HCT116 (cell line): Measurements from ENCODE around the gene DOCK3. TPM values are rescaled to one million over a fixed set of nuclear protein-coding genes. Genes with fewer than 3 reads are reported as not detected.

ENCODE experiments used
- ATAC-seq: fragments of 200-7000 bp; cut with Tn5 transposase; 2 replicates; pipeline ENCODE4 v1.9.1; 2020; ENCODE audit warnings: mild to moderate bottlenecking, moderate library complexity
- BruUV-seq: library from RNA; stranded (reverse); fragments of 400-500 nt; replicated peaks from 2 replicates; lab custom pipeline; 2021; lab: Mats Ljungman, UMichigan
- CTCF ChIA-PET: fragments of 300-600 bp; sonication (Branson Sonifier 250); formaldehyde crosslinking; loops from one replicate; lab custom pipeline; 2021; ENCODE audit warnings: antibody characterized with exemption; lab: Charles Lee
- POLR2A ChIA-PET: fragments of 300-600, 350-600 bp; sonication (Branson Sonifier 250); formaldehyde crosslinking; loops from one replicate; lab custom pipeline; 2021; ENCODE audit warnings: antibody characterized with exemption; lab: Charles Lee
- RAD21 ChIA-PET, 2 experiments: fragments of 300-600 bp; sonication (Branson Sonifier 250); formaldehyde crosslinking; loops; one replicate each; lab custom pipeline; 2023; ENCODE audit warnings: low total read pairs in 2 of 2; ENCODE audit not compliant: uncharacterized antibody in 2 of 2, unreplicated experiment in 2 of 2, low non-redundant PET in 1 of 2; lab: Charles Lee
- DNase-seq: peaks from one replicate; pipeline ENCODE4 v3.0.0-alpha.2; 2010; ENCODE audit warnings: low read depth, low spot score
- H2AFZ ChIP-seq: fragments of 200-600 bp; shearing (Covaris generic), sonication (generic); 2 replicates; pipeline ENCODE4 v1.6.1; 2017; ENCODE audit warnings: low read depth, mixed run types, mixed read lengths, antibody characterized with exemption, low read length; ENCODE audit not compliant: poor library complexity, severe bottlenecking
- H3K27ac ChIP-seq: 2 replicates; pipeline ENCODE4 v1.5.1; 2012; ENCODE audit warnings: low read depth, low read length
- H3K27me3 ChIP-seq: fragments of 200-600 bp; sonication (generic); 2 replicates; pipeline ENCODE4 v1.6.1; 2016; ENCODE audit warnings: mixed run types, low read length, mixed read lengths; ENCODE audit not compliant: insufficient read depth
- H3K36me3 ChIP-seq, 2 experiments: fragments of 200-500 bp in 1 of 2; fragments of 200-600 bp in 1 of 2; sonication (Bioruptor generic) in 1 of 2; sonication (generic) in 1 of 2; 2 replicates each; pipeline versions ENCODE4 v1.5.1 to v1.6.1; 2014 to 2016; ENCODE audit warnings: low read length in 2 of 2, inconsistent platforms in 1 of 2, mixed read lengths in 1 of 2, mixed run types in 1 of 2; ENCODE audit not compliant: insufficient read depth in 2 of 2, control insufficient read depth in 1 of 2
- H3K4me1 ChIP-seq, 2 experiments: fragments of 200-600 bp in 1 of 2; sonication (generic) in 1 of 2; 2 replicates each; pipeline versions ENCODE4 v1.5.1 to v1.6.1; 2012 to 2017; ENCODE audit warnings: low read length in 2 of 2, inconsistent platforms in 1 of 2, mild to moderate bottlenecking in 1 of 2, mixed read lengths in 1 of 2, mixed run types in 1 of 2, moderate library complexity in 1 of 2; ENCODE audit not compliant: insufficient read depth in 2 of 2, control insufficient read depth in 1 of 2
- H3K4me2 ChIP-seq: fragments of 200-600 bp; sonication (generic); 2 replicates; pipeline ENCODE4 v1.6.1; 2017; ENCODE audit warnings: mixed run types, low read length, mixed read lengths
- H3K4me3 ChIP-seq, 2 experiments: fragments of 200-600 bp in 1 of 2; sonication (generic) in 1 of 2; replicated peaks in 1 of 2; 2 replicates each; pipeline ENCODE4 v1.5.1; 2011 to 2016; ENCODE audit warnings: low read length in 2 of 2, control low read depth in 1 of 2, low read depth in 1 of 2, mild to moderate bottlenecking in 1 of 2, mixed read lengths in 1 of 2, mixed run types in 1 of 2
- H3K79me2 ChIP-seq: fragments of 200-600 bp; sonication (generic); 2 replicates; pipeline ENCODE4 v1.6.1; 2017; ENCODE audit warnings: mild to moderate bottlenecking, mixed run types, low read length, moderate library complexity, mixed read lengths; ENCODE audit not compliant: insufficient read depth
- H3K9ac ChIP-seq: fragments of 200-600 bp; sonication (generic); 2 replicates; pipeline ENCODE4 v1.6.1; 2016; ENCODE audit warnings: low read length, mixed read lengths
- H3K9me2 ChIP-seq: fragments of 200-600 bp; sonication (generic), shearing (Covaris generic); 2 replicates; pipeline ENCODE4 v1.6.1; 2017; ENCODE audit warnings: mixed run types, mild to moderate bottlenecking, moderate library complexity; ENCODE audit not compliant: insufficient read depth
- H3K9me3 ChIP-seq, 2 experiments: fragments of 200-500 bp in 1 of 2; fragments of 200-600 bp in 1 of 2; sonication (Bioruptor generic) in 1 of 2; sonication (generic) in 1 of 2; 2 replicates each; pipeline ENCODE4 v1.6.1; 2014 to 2017; ENCODE audit warnings: low read length in 2 of 2, mixed read lengths in 2 of 2, inconsistent platforms in 1 of 2, low read depth in 1 of 2, mild to moderate bottlenecking in 1 of 2, mixed run types in 1 of 2, moderate library complexity in 1 of 2; ENCODE audit not compliant: control insufficient read depth in 1 of 2, insufficient read depth in 1 of 2
- H4K20me1 ChIP-seq: fragments of 200-600 bp; sonication (generic), shearing (Covaris generic); 2 replicates; pipeline ENCODE4 v1.6.1; 2017; ENCODE audit warnings: mixed run types, mild to moderate bottlenecking, moderate library complexity; ENCODE audit not compliant: insufficient read depth
- CBX3 ChIP-seq: IDR thresholded peaks from 2 replicates; pipeline ENCODE4 v1.6.1; 2012; ENCODE audit warnings: low read depth
- CEBPB ChIP-seq: IDR thresholded peaks from 2 replicates; pipeline ENCODE4 v1.6.1; 2012; ENCODE audit warnings: low read depth
- ELF1 ChIP-seq: IDR thresholded peaks from 2 replicates; pipeline ENCODE4 v1.6.1; 2012; ENCODE audit warnings: low read depth, borderline replicate concordance
- JUND ChIP-seq: IDR thresholded peaks from 2 replicates; pipeline ENCODE4 v1.6.1; 2012
- MAX ChIP-seq: IDR thresholded peaks from 2 replicates; pipeline ENCODE4 v1.6.1; 2012
- POLR2A ChIP-seq: IDR thresholded peaks from 2 replicates; pipeline ENCODE4 v1.7.0; 2011; ENCODE audit warnings: borderline replicate concordance; ENCODE audit not compliant: insufficient read depth, insufficient read length; ENCODE audit errors: extremely low read depth
- SP1 ChIP-seq: IDR thresholded peaks from 2 replicates; pipeline ENCODE4 v1.6.1; 2012; ENCODE audit warnings: low read depth
- TCF7L2 ChIP-seq: IDR thresholded peaks from 2 replicates; pipeline ENCODE4 v1.7.0; 2011; ENCODE audit warnings: borderline replicate concordance, inconsistent platforms; ENCODE audit not compliant: insufficient read depth, insufficient read length; ENCODE audit errors: extremely low read depth
- ZNF274 ChIP-seq: fragments of 200-500 bp; sonication (Bioruptor generic); IDR thresholded peaks from 2 replicates; pipeline ENCODE4 v1.6.1; 2014; ENCODE audit warnings: mild to moderate bottlenecking, low read depth, low read length, inconsistent platforms
- intact Hi-C: fragments of 100-400 bp; cut with micrococcal nuclease; formaldehyde crosslinking; loops from 2 replicates; pipeline ENCODE4 v1.10.0; 2022
- total RNA-seq: library from RNA; stranded (reverse); gene quantifications from one replicate; pipeline ENCODE4 v1.2.1, GENCODE V29; 2021; ENCODE audit not compliant: unreplicated experiment
- TF ChIP-seq, protein P1 (sequence below): IDR thresholded peaks from 2 replicates; pipeline ENCODE4 v1.6.1; 2012
- TF ChIP-seq, protein P2 (sequence below), 3 experiments: fragments of 200-600 bp in 1 of 3; sonication (generic) in 1 of 3; IDR thresholded peaks in 2 of 3; conservative IDR thresholded peaks in 1 of 3; 2 replicates each; pipeline ENCODE4 v1.5.1; 2012 to 2017; ENCODE audit warnings: low read depth in 2 of 3, low read length in 2 of 3, antibody characterized with exemption in 1 of 3, borderline replicate concordance in 1 of 3, control low read depth in 1 of 3, mild to moderate bottlenecking in 1 of 3, mixed read lengths in 1 of 3, mixed run types in 1 of 3, moderate library complexity in 1 of 3; ENCODE audit not compliant: insufficient read depth in 1 of 3
- TF ChIP-seq, protein P3 (sequence below): IDR thresholded peaks from 2 replicates; pipeline ENCODE4 v1.6.1; 2011; ENCODE audit warnings: mild to moderate bottlenecking, low read length, moderate library complexity; ENCODE audit not compliant: insufficient replicate concordance; ENCODE audit errors: extremely low read depth

DOCK3 gene
- total RNA-seq, 1 experiment from 2014 or later, result 4.2 TPM

DNA sequence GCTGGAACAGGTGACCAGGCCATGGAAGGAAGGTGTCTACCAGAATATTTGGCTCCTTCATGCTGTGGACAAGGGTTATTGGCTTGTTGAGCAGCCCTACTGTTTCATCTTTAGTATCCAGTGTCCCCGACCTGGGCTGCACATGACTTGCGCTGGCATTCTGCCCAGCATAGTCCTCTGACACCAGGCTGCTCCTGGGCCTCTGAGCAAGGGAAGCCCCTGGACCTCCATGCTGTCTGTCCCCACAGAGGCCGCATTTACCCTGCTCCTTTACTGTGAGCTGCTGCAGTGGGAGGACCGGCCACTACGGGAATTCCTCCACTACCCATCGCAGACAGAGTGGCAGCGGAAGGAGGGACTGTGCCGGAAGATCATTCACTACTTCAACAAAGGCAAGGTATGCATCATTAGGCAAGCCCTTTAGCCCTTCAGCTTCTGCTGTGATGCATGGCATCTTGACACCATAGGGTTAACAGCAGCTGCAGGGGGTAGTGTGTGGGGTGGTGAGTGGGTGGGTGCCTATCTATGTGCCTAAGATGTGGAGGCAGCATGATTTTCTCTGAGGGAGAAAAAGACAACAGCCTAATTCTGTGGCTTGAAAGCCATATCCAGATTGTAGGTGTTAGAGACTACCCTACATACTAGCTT is 666.4 kb downstream of the DOCK3 start:
- no peaks in the 10 kb centered on the region for H3K9me3 ChIP-seq
- peak overlapping the region in 1 of 2 experiments; percentile 42; a peak in 3 of 4 replicates for H3K4me3 ChIP-seq
- BruUV-seq, result no TSS peak
- intact Hi-C loops, result no loop called here
- no peaks in the 10 kb centered on the region for H3K79me2 ChIP-seq
- ChIA-PET RAD21 (no interaction called here), POLR2A (no interaction called here)
- H3K36me3 ChIP-seq, result no peaks in the 10 kb centered on the region
- peaks cover 59 to 69% of the 10 kb centered on the region in 2 experiments for H3K4me1 ChIP-seq
- H3K27me3 ChIP-seq, result no peaks in the 10 kb centered on the region
- H3K9ac ChIP-seq, result peak overlapping the region; percentile 58
- peak; percentile 29 for DNase-seq
- no peaks in the 10 kb centered on the region for H4K20me1 ChIP-seq
- H3K27ac ChIP-seq, result peak overlapping the region; percentile 81
- H3K4me2 ChIP-seq, result peak overlapping the region; percentile 73
- H2AFZ ChIP-seq, result no peak overlapping the region
- TF ChIP-seq ZNF274 (no peak), POLR2A (no peak), SP1 (no peak), JUND (no peak), CBX3 (no peak), TCF7L2 (no peak)
- TF ChIP-seq, all 23 proteins: peak for 0
- no peaks in the 10 kb centered on the region for H3K9me2 ChIP-seq
- peak; percentile 55 for ATAC-seq
- CTCF ChIA-PET, result interaction anchor here (1.5 to 2.0 kb wide), 3 partner anchors 30 to 241 kb away, joined by 4 to 5 read pairs (median 5); no protein-coding TSS in a partner anchor

DNA sequence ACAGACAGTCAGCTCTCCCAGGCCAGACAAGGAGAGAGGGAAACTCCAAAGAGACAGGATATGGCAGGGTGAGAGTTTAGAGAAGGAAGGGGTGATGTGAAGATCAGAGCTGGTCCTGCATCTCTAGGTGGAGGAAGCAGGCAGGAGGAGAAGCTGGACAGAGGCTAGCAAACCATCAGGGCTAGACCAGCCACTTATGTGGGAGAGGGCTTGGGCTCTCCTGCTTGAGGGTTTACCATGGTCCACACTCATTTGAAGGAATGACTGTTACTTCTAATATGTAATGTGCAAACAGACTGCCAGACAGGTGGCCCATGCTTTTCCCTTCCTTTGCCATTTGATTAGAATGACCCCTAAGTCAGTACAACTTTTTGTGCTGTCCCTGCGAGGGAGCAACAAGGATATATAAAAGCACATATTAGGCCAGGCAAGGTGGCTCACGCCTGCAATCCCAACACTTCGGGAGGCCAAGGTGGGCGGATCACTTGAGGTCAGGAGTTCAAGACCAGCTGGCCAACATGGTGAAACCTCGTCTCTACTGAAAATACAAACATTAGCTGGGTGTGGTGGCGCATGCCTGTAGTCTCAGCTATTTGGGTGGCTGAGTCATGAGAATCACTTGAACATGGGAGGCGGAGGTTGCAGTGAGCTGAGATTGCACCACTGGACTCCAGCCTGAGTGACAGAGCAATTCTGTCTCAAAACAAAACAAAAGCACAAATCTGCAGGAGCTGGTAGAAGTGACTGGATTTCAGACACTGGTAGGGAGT is 669.4 kb downstream of the DOCK3 start:
- no peaks in the 10 kb centered on the region for H3K36me3 ChIP-seq
- no peak overlapping the region for H2AFZ ChIP-seq
- POLR2A ChIA-PET, result no interaction called here
- H3K27ac ChIP-seq, result peak overlapping the region; percentile 35; the same call in 1 of the 2 replicates
- peak overlapping the region in 1 of 2 experiments; percentile 32; a peak in 2 of 4 replicates for H3K4me3 ChIP-seq
- H3K4me1 ChIP-seq, result peaks cover 50 to 60% of the 10 kb centered on the region in 2 experiments
- no peaks in the 10 kb centered on the region for H3K9me3 ChIP-seq
- no peaks in the 10 kb centered on the region for H3K79me2 ChIP-seq
- CTCF ChIA-PET, result interaction anchor here (1.2 kb wide), 1 partner anchor 10 kb away, joined by 3 read pairs; no protein-coding TSS in a partner anchor
- intact Hi-C loops, result loop anchor here (1.0 kb wide), 1 partner anchor 728 kb away; no protein-coding TSS in a partner anchor
- peak; percentile 62 for ATAC-seq
- H3K9ac ChIP-seq, result peak overlapping the region; percentile 39
- H3K4me2 ChIP-seq, result peak overlapping the region; percentile 73
- no peaks in the 10 kb centered on the region for H4K20me1 ChIP-seq
- DNase-seq, result peak; percentile 53
- no peaks in the 10 kb centered on the region for H3K27me3 ChIP-seq
- no TSS peak for BruUV-seq
- H3K9me2 ChIP-seq, result no peaks in the 10 kb centered on the region
- RAD21 ChIA-PET, result no interaction called here
- TF ChIP-seq CEBPB (peak; percentile 78), ELF1 (no peak), SP1 (peak; percentile 72), JUND (peak; percentile 63; the same call in 1 of the 2 replicates), MAX (peak; percentile 69), POLR2A (no peak), CBX3 (peak; percentile 78)
- TF ChIP-seq, protein P1, sequence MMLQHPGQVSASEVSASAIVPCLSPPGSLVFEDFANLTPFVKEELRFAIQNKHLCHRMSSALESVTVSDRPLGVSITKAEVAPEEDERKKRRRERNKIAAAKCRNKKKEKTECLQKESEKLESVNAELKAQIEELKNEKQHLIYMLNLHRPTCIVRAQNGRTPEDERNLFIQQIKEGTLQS, result no peak
- TF ChIP-seq, protein P2, sequence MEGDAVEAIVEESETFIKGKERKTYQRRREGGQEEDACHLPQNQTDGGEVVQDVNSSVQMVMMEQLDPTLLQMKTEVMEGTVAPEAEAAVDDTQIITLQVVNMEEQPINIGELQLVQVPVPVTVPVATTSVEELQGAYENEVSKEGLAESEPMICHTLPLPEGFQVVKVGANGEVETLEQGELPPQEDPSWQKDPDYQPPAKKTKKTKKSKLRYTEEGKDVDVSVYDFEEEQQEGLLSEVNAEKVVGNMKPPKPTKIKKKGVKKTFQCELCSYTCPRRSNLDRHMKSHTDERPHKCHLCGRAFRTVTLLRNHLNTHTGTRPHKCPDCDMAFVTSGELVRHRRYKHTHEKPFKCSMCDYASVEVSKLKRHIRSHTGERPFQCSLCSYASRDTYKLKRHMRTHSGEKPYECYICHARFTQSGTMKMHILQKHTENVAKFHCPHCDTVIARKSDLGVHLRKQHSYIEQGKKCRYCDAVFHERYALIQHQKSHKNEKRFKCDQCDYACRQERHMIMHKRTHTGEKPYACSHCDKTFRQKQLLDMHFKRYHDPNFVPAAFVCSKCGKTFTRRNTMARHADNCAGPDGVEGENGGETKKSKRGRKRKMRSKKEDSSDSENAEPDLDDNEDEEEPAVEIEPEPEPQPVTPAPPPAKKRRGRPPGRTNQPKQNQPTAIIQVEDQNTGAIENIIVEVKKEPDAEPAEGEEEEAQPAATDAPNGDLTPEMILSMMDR (IDR thresholded peaks at IDR 0.05 in 2 of 3, conservative IDR thresholded peaks at IDR 0.05 in 1 of 3; ENCODE audit: borderline replicate concordance in 1 of 3, insufficient read depth in 1 of 3, low read depth in 2 of 3, low read length in 2 of 3), result no peak
- TF ChIP-seq, protein P3, sequence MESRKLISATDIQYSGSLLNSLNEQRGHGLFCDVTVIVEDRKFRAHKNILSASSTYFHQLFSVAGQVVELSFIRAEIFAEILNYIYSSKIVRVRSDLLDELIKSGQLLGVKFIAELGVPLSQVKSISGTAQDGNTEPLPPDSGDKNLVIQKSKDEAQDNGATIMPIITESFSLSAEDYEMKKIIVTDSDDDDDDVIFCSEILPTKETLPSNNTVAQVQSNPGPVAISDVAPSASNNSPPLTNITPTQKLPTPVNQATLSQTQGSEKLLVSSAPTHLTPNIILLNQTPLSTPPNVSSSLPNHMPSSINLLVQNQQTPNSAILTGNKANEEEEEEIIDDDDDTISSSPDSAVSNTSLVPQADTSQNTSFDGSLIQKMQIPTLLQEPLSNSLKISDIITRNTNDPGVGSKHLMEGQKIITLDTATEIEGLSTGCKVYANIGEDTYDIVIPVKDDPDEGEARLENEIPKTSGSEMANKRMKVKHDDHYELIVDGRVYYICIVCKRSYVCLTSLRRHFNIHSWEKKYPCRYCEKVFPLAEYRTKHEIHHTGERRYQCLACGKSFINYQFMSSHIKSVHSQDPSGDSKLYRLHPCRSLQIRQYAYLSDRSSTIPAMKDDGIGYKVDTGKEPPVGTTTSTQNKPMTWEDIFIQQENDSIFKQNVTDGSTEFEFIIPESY, result no peak
